GM19023 (cell line): ENCODE results near the gene RPS13.
"Not testable (repeated sequence)": the region's sequence is repeated elsewhere in the genome, so short reads cannot be mapped to it uniquely, and the experiment has no call there.

Source experiments
- ATAC-seq: cut with Tn5 transposase; IDR thresholded peaks from one replicate; pipeline ENCODE4 v1.9.1; 2021; ENCODE audit warnings: mild to moderate bottlenecking, moderate library complexity; ENCODE audit not compliant: unreplicated experiment

RPS13 gene

DNA sequence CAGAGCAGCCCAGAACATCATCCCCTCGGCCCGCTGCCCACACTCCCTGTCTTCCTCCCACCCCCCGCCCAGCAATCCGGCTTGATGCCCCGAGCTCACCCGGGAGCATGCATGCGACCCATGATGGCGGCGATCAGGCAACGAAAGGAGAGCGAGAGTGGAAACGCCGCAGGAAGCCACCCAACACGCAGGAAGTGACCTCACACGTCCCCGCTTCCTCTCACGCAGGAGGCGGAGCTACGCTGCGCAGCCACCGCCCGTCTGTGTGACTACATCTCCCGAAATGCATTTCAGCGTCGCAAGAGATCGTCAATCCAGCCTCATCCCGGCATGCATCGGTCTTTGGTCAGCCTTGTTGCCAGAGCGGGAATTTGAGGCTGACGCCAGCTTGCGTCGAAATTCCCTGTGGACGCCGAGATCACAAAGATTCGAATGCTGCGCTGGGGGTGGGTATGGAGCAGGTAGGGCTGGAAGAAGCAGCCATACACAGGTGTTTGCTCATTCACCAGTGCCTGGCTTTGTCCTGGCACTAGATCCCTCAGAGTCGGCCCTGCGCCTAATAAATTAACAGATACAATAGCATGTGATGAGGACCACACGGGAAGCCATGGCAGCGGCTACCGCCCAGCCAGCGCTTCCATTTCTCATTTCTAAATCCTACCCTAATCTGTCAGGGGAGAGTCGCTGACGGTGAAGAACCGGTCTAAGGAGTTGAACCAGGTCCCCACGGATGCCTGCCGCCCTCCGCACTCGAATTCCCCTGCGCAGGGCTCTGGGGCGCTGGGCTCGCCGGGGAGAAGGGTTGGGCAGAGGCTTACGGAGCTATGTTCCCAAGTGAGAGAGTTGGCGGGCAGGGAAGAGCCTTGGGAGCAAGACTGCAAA, at the start of gene RPS13:
TSS of gene RPS13 (minus strand) at position 148 of the 882 bp plus-strand sequence. CDS start at position 122, 26 bp downstream.
- peak; percentile 98 for ATAC-seq

DNA sequence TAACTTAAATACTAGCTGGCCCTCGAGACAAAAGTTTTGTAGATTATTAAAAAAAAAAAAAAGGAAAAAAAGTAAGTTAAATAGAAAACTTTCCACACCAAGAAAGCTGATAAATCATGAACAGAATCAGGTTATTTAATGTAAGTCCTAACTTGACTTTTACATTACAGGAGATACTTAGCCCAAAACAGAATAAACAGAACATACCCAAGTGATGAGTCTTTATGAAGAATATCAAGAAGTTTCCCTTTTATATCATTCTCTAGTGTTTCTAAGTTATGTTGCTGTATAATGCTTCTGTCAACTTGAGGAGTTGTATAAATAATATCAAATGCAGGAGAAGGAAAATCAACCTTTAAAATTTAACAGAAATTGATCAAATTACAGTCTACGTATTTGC, 44.5 kb upstream of the RPS13 start:
- no peak for ATAC-seq

DNA sequence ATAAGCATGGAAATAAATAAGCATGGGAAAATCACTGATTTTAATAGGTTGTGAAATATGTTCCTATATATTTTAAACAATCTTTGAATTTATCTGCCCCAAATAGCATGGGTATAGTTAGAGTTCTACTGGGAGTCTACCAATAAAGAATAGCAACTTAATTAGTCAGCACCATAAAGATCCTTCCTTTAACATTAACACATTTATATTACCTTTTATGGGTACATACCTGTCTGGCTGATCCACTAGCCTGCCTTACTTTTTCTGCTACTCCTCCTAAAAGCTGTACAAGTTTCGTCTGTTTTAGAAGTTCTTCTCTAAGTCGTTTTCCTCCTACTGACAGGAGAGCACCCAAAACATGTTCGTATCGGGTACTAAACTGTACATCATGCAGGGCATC, 39.8 kb upstream of the RPS13 start:
- ATAC-seq = no peak

- no peak for ATAC-seq
Observed at GRCh38 chr11:17116117-17116516, 38.6 kb upstream of the RPS13 start.

GRCh38 chr11:17107745-17108144, 30.3 kb upstream of the RPS13 start:
- not testable (repeated sequence) for ATAC-seq

DNA sequence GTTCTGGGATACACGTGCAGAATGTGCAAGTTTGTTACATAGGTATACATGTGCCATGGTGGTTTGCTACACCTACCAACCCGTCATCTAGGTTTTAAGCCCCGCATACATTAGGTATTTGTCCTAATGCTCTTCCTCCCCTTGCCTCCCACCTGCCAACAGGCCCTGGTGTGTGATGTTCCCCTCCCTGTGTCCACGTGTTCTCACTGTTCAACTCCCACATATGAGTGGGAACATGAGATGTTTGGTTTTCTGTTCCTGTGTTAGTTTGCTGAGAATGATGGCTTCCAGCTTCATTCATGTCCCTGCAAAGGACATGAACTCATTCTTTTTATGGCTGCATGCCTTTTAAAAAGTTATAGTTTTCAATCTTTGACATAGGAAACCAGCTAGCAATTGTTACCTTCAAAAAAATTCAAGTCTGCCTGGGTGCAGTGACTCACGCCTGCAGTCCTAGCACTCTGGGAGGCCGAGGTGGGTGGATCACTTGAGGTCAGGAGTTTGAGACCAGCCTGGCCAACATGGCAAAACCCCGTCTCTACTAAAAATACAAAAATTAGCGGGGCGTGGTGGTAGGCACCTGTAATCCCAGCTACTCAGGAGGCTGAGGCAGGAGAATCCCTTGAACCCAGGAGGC, 28.1 kb upstream of the RPS13 start:
- not testable (repeated sequence) for ATAC-seq

GRCh38 chr11:17102462-17102861, 25.0 kb upstream of the RPS13 start:
- ATAC-seq = no peak

GRCh38 chr11:17098658-17099057, 21.2 kb upstream of the RPS13 start:
- ATAC-seq = no peak

GRCh38 chr11:17098038-17098437, 20.6 kb upstream of the RPS13 start:
- no peak for ATAC-seq

- not testable (repeated sequence) for ATAC-seq
Observed at GRCh38 chr11:17085976-17086375, 8.5 kb upstream of the RPS13 start.

- peak; percentile 19 for ATAC-seq
Observed at GRCh38 chr11:17077240-17077519, 287 bp downstream of the RPS13 start.

DNA sequence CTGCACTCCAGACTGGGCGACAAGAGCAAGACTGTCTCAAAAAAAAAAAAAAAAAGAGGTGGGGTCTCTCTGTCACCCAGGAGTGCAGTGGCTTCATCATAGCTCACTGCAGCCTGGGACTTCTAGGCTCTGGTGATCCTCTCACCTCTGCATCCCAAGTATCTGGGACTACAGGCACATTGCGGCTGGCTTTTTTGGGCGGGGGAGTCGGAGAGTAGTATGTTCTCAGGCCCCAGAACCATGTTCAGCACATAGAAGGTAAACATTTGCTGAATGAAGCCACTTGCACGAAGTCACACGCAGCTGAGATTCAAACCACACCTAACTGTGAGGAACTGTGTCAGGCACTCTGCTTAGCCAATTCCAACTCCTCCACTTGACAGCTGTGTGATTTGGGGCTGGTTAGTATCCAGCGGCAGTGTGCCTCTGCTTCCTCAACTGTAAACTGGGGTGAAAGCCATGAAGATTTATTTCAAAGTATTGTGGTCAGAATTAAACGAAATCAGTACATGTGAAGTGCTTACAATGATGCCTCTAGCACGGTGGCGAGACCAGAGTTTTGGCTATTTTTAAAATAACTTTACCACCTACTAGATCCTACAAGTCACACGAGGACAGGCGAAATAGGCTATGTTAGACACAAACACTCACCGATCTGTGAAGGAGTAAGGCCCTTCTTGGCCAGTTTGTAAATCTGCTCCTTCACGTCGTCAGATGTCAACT, 789 bp downstream of the RPS13 start:
- ATAC-seq = no peak

DNA sequence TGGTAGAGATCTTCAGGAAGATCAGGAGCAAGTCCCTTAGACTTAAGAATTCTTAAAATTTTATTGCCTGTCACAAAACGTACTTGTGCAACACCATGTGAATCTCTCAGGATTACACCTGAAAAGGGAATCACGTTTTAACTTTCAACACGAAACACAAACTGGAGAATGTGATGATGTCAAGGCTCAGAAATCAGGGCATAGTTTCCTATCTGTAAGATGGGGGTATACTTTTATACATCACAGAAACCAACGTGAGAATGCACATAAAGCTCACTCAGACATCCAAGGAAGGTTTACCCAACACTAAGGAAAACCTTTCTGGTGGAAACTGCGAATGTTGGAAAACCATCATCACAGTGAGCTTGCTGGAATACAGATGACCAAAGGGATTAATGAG, 2.0 kb downstream of the RPS13 start:
- ATAC-seq = no peak

DNA sequence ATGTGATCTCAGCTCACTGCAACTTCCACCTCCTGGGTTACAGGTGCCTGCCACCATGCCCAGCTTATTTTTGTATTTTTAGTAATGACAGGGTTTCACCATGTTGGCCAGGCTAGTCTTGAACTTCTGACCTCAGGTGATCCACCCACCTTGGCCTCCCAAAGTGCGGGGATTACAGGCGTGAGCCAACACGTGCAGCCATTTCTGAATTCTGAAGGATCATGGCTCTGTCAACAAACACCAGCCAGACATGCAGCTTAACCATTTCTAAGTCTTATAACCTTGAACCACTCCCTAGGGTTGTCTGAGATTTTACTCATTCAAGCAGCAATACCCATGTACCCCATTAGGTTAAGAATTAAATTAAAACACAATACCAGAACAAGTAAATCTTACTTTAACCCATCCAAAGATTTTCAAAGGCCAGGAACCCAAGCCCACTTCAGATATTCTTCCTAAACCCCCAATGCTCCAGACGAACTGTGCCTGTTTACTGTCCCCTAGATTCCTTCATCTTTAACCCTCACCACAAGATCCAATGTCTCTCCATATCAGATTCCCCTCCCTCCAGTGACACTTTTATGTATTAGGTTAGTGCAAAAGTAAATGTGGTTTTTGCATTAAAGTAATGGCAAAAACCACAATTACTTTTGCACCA, 4.0 kb downstream of the RPS13 start:
- no peak for ATAC-seq

DNA sequence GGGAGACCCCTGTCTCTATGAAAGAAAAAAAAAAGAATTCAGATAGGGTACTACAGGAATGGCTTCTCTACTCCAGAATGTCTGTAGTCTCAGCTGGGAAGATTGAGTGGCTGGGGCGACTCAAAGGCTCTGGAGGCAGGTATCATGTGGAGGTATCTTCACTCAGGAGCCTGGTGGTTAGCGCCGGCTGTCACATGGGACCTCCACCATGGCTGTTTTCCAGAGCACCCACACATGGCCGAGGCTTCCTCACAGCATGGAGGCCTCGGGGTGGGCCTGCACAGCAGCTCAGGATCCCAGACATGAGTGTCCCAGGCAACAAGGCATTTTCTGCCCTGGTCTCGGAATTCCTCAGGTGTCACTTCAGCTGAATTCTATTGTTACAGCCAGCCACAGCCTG, 10.1 kb downstream of the RPS13 start:
- no peak for ATAC-seq

GRCh38 chr11:17066691-17067090, 10.8 kb downstream of the RPS13 start:
- ATAC-seq = no peak

- ATAC-seq = peak; percentile 70
Observed at GRCh38 chr11:17063171-17064002, 14.1 kb downstream of the RPS13 start.

- ATAC-seq = not testable (repeated sequence)
Observed at GRCh38 chr11:17051146-17051545, 26.3 kb downstream of the RPS13 start.

- not testable (repeated sequence) for ATAC-seq
Observed at GRCh38 chr11:17048491-17048890, 29.0 kb downstream of the RPS13 start.

DNA sequence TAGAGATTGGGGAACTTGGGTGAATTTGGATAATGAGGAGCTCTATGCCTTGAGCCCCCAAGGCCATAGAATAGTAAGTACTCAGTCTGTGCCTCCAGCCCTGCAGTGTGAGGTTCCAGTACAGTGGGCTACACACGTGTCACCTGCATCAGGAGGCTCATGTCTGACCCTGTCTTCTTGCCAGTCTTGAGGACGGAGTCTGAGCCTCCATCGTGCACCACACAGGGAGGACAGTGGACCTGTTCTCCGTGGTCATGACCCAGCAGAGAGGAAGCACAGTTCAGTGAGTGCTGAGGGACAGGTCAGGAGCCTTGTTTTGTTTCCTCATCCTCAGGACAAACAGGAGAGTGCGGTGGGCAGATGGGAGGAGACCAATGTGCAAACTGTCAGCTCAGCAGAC, 30.8 kb downstream of the RPS13 start:
- no peak for ATAC-seq
